ENCODE data around the gene VAV2.

The VAV2 gene

GRCh38 chr9:133956520-133957076 lies 35.5 kb downstream of the VAV2 start:
- FAIRE-seq (no peak), DNase-seq (ENCODE audit: extremely low spot score, insufficient read length, low read depth) (no peak)

GRCh38 chr9:133955821-133956411 lies 36.2 kb downstream of the VAV2 start:
- DNase-seq (ENCODE audit: extremely low spot score, insufficient read length, low read depth) = no peak
- FAIRE-seq = peak; percentile 92

- DNase-seq (ENCODE audit: extremely low spot score, insufficient read length, low read depth) (no peak), FAIRE-seq (peak; percentile 96)
These were observed 37.1 kb downstream of the VAV2 start for GRCh38 chr9:133954862-133955529.

GRCh38 chr9:133953976-133954709 lies 38.0 kb downstream of the VAV2 start:
- peak; percentile 98 for FAIRE-seq
- no peak for DNase-seq (ENCODE audit: extremely low spot score, insufficient read length, low read depth)

GRCh38 chr9:133953621-133953975 lies 38.5 kb downstream of the VAV2 start:
- no peak for FAIRE-seq
- no peak for DNase-seq (ENCODE audit: extremely low spot score, insufficient read length, low read depth)

- FAIRE-seq = no peak
- no peak for DNase-seq (ENCODE audit: extremely low spot score, insufficient read length, low read depth)
These were observed 39.2 kb downstream of the VAV2 start for GRCh38 chr9:133952598-133953550.

- FAIRE-seq = no peak
- DNase-seq (ENCODE audit: extremely low spot score, insufficient read length, low read depth) = no peak
These were observed 40.9 kb downstream of the VAV2 start for GRCh38 chr9:133951265-133951664.

- FAIRE-seq (no peak), DNase-seq (ENCODE audit: extremely low spot score, insufficient read length, low read depth) (no peak)
These were observed 41.5 kb downstream of the VAV2 start for GRCh38 chr9:133950629-133951111.

GRCh38 chr9:133950192-133950591 lies 41.9 kb downstream of the VAV2 start:
- FAIRE-seq = no peak
- DNase-seq (ENCODE audit: extremely low spot score, insufficient read length, low read depth) = no peak

- DNase-seq (ENCODE audit: extremely low spot score, insufficient read length, low read depth) (no peak), FAIRE-seq (no peak)
These were observed 42.5 kb downstream of the VAV2 start for GRCh38 chr9:133949486-133950061.

- DNase-seq (ENCODE audit: extremely low spot score, insufficient read length, low read depth) = no peak
- peak; percentile 68 for FAIRE-seq
These were observed 43.3 kb downstream of the VAV2 start for GRCh38 chr9:133948561-133949485.

GRCh38 chr9:133948131-133948530 lies 44.0 kb downstream of the VAV2 start:
- no peak for DNase-seq (ENCODE audit: extremely low spot score, insufficient read length, low read depth)
- FAIRE-seq = no peak

- no peak for FAIRE-seq
- DNase-seq (ENCODE audit: extremely low spot score, insufficient read length, low read depth) = no peak
These were observed 45.2 kb downstream of the VAV2 start for GRCh38 chr9:133946840-133947486.

- peak; percentile 99 for FAIRE-seq
These were observed 46.0 kb downstream of the VAV2 start for GRCh38 chr9:133945977-133946753.

GRCh38 chr9:133945314-133945975 lies 46.7 kb downstream of the VAV2 start:
- FAIRE-seq (no peak), DNase-seq (ENCODE audit: extremely low spot score, insufficient read length, low read depth) (no peak)

More at GRCh38 chr9:133945977-133946753, 46.0 kb downstream of the VAV2 start:
- no peak for DNase-seq (ENCODE audit: extremely low spot score, insufficient read length, low read depth)

- DNase-seq (ENCODE audit: extremely low spot score, insufficient read length, low read depth) (no peak), FAIRE-seq (no peak)
These were observed 47.4 kb downstream of the VAV2 start for GRCh38 chr9:133944746-133945135.

All from GM18507 (cell line).